Progenitor cell of endocrine pancreas (in vitro differentiated cells): ENCODE measurements around the gene NAPSA. TPM values are rescaled to one million over a fixed set of nuclear protein-coding genes. Genes with fewer than 3 reads are reported as not detected.

Source experiments
- DNase-seq: peaks from one replicate; pipeline ENCODE4 v3.0.0; 2021; ENCODE audit warnings: low spot score; ENCODE audit not compliant: unreplicated experiment
- H3K27ac Mint-ChIP-seq: 2 replicates; pipeline ENCODE4 v1.8.0; 2021; ENCODE audit warnings: mild to moderate bottlenecking, moderate library complexity, mixed read lengths
- H3K27me3 Mint-ChIP-seq: 2 replicates; pipeline ENCODE4 v1.8.0; 2021; ENCODE audit warnings: mixed read lengths
- H3K36me3 Mint-ChIP-seq: 2 replicates; pipeline ENCODE4 v1.8.0; 2022; ENCODE audit warnings: mixed read lengths; ENCODE audit not compliant: insufficient read depth
- H3K4me1 Mint-ChIP-seq: 2 replicates; pipeline ENCODE4 v1.8.0; 2021; ENCODE audit warnings: low read depth, mixed read lengths
- H3K4me3 Mint-ChIP-seq: 2 replicates; pipeline ENCODE4 v1.8.0; 2021; ENCODE audit warnings: low read depth, mild to moderate bottlenecking, moderate library complexity, mixed read lengths
- H3K9me3 Mint-ChIP-seq: 2 replicates; pipeline ENCODE4 v1.8.0; 2021; ENCODE audit warnings: low read depth, mixed read lengths
- total RNA-seq: library from RNA; stranded (reverse); gene quantifications from 2 replicates; pipeline ENCODE4 v1.2.1, GENCODE V29; 2021
- TF ChIP-seq, protein P1 (sequence below): fragments of 200-600 bp; sonication (generic); IDR thresholded peaks from one replicate; pipeline ENCODE4 v1.5.0; 2021; ENCODE audit warnings: antibody characterized with exemption, mild to moderate bottlenecking; ENCODE audit not compliant: unreplicated experiment

NAPSA gene
- total RNA-seq, 1 donor from 2014 or later, result 2.7 TPM

DNA sequence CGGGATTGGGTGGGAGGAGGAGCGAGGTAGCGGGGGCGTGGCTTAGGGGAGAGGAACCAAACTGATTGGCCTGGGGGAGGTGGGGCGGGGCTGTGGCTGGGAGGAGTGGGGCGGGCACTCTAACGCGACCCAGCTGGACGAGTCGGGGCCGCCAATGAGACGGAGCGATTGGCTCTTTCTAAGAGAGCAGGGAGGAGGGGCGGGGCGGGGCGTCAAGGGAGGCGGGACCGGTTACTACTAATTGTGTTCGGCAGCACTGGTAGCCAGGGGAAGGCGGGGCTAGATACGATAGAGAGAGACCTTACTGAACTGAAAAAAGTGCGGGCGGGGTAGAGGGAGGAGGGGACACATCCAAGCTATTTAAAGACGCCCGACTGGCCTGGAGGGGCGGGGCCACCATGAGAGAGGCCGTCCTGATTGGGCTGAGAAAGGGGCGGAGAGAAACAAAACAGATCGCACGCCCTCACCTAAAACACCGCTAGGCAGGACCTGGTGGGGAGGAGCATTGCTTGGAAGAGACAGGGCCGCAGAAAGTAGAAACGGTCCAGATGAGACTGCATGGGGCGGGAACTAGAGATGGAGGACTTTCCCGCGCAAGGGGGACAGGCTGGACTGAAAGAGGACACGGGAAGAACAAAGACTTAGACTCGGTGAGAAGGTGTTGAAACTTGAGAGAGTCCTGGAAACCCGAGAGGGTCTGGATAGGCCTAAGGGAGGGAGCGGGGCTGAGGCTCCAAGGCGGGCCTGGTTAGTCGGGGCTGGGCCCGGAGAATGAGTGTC, 36.1 kb downstream of the NAPSA start, which contains the start of gene KCNC3:
KCNC3 (minus strand) TSS at position 232 of the 780 bp plus-strand sequence. CDS start 295 bp downstream, outside the sequence.
- TF ChIP-seq, protein P1, sequence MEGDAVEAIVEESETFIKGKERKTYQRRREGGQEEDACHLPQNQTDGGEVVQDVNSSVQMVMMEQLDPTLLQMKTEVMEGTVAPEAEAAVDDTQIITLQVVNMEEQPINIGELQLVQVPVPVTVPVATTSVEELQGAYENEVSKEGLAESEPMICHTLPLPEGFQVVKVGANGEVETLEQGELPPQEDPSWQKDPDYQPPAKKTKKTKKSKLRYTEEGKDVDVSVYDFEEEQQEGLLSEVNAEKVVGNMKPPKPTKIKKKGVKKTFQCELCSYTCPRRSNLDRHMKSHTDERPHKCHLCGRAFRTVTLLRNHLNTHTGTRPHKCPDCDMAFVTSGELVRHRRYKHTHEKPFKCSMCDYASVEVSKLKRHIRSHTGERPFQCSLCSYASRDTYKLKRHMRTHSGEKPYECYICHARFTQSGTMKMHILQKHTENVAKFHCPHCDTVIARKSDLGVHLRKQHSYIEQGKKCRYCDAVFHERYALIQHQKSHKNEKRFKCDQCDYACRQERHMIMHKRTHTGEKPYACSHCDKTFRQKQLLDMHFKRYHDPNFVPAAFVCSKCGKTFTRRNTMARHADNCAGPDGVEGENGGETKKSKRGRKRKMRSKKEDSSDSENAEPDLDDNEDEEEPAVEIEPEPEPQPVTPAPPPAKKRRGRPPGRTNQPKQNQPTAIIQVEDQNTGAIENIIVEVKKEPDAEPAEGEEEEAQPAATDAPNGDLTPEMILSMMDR, result peak; percentile 6
- Mint-ChIP-seq H3K36me3 (peaks cover 3% of the 10 kb centered on the region), H3K4me1 (peaks cover 47% of the 10 kb centered on the region), H3K27ac (peak within 1 kb of the TSS; percentile 95), H3K4me3 (peak within 1 kb of the TSS; percentile 76), H3K9me3 (peaks cover 4% of the 10 kb centered on the region), H3K27me3 (peaks cover 27% of the 10 kb centered on the region)
- peak; percentile 98 for DNase-seq

DNA sequence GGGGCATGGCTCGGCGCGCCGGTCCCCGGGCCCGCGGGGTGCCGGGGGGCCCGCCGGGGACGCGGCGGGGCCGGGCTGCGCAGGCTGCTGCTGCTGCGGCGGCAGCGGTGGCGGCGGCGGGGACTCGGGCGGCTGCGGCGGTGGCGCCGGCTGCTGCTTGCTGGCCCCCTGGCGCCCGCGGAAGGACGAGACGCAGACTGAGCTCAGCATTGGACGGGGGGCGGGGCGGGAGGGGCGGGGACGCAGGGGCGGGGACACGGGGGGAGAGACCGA, 36.6 kb downstream of the NAPSA start:
- peaks cover 27% of the 10 kb centered on the region for H3K27me3 Mint-ChIP-seq
- peaks cover 1% of the 10 kb centered on the region for H3K36me3 Mint-ChIP-seq
- H3K4me1 Mint-ChIP-seq, result peaks cover 45% of the 10 kb centered on the region
- TF ChIP-seq, protein P1, result no peak
- no peak overlapping the region for H3K27ac Mint-ChIP-seq
- no peak for DNase-seq
- H3K4me3 Mint-ChIP-seq, result no peak overlapping the region
- peaks cover 4% of the 10 kb centered on the region for H3K9me3 Mint-ChIP-seq

DNA sequence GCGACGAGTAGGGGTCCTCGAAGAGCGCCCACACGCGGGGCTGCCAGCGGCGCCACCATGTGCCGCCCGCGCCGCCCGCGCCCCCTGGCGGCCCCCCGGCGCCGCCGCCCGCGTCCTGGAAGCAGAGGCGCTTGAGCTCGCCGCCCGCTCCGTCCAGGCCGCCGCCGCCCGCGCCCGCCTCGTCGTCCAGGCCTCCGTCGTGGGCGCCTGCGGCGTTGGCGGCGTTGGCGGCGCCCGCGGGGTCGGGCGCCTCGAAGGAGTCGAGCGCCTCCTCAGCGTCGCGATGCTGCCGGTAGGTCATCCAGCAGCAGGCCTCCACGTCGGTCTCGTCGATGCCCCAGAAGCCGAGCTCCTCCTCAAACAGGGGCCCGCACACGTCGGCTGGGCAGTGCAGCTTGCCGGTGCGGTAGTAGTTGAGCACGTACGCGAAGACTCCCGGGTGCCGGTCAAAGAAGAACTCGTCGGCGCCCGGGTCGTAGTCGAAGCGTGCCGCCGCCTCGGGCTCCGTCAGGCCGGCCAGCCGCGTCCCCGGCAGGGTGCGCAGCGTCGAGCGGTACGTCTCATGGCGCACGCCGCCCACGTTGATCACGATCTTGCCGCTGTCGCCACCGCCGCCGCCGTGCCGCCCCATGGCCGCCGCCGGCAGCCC, 37.1 kb downstream of the NAPSA start:
- peaks cover 27% of the 10 kb centered on the region for H3K27me3 Mint-ChIP-seq
- no peak for DNase-seq
- no peak overlapping the region for H3K4me3 Mint-ChIP-seq
- H3K27ac Mint-ChIP-seq, result no peak overlapping the region
- TF ChIP-seq, protein P1, result peak; percentile 28
- peaks cover 45% of the 10 kb centered on the region for H3K4me1 Mint-ChIP-seq
- peaks cover 4% of the 10 kb centered on the region for H3K9me3 Mint-ChIP-seq
- peaks cover 1% of the 10 kb centered on the region for H3K36me3 Mint-ChIP-seq

DNA sequence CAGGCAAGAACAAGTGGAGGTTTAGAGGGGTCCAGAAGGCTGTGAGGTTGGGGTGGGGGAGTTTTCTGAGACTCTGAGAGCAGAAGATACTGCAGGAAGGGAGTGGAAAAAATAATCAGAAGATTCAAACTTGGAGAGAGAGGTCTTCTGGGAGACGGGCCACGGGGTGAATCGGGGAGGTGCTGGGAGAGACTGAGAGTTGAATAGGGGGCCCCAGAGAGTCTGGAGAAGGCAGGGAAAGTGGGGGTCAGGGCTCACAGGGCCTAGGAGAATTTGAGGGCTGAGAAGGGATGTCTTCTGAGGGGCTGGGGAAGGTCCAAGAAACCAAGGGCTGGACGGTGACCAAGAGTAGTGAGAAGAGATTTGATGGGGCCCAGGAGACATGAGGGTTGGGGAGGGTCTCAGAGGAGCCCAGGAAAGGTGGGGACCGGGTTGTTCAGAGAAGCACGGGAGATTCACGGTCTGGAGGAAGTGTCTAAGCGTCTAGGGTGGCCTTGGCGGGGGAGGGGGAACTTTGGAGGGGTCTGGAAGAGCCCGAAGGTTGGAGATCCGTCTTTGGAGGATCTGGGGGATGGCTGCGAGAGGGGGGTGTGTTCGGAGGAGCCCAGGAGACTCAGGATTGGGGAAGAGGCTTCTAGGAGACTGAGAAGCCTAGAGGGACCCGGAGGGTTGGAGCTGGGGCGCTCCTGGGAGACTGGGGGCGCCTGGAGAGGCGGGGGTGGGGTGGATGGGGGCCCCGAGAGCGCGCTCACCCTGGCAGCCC, 37.8 kb downstream of the NAPSA start:
- TF ChIP-seq, protein P1, result no peak
- peaks cover 27% of the 10 kb centered on the region for H3K27me3 Mint-ChIP-seq
- peaks cover 1% of the 10 kb centered on the region for H3K36me3 Mint-ChIP-seq
- H3K27ac Mint-ChIP-seq, result no peak overlapping the region
- H3K4me3 Mint-ChIP-seq, result peak overlapping the region; percentile 49
- H3K4me1 Mint-ChIP-seq, result peaks cover 43% of the 10 kb centered on the region
- no peak for DNase-seq
- H3K9me3 Mint-ChIP-seq, result peaks cover 4% of the 10 kb centered on the region

DNA sequence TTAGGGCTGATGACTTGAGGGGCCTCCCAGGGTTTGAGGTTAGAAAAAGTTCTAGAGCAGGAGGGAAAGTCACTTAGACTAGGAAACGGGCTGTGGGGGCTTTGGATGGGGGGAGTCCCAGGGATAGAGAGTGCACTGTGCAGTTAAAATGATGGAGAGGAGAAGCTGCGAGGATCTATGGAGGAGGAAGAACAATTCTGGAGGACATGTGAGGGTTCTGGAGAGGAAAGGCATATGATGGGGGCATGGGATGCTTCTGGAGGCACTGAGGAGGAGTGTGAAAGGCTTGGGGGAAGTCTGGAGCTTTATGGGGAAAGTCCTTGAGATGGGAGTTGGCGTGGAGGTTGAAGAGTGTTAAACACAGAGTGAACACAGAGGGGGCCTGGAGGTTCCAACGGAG, 38.4 kb downstream of the NAPSA start:
- TF ChIP-seq, protein P1, result no peak
- Mint-ChIP-seq H3K27ac (peak overlapping the region; percentile 12), H3K9me3 (peaks cover 4% of the 10 kb centered on the region), H3K27me3 (peaks cover 32% of the 10 kb centered on the region), H3K36me3 (peaks cover 1% of the 10 kb centered on the region), H3K4me3 (peak overlapping the region; percentile 49), H3K4me1 (peaks cover 37% of the 10 kb centered on the region)
- DNase-seq, result no peak
